K562 (cell line): Measurements from ENCODE around the gene ENOSF1. TPM values are rescaled to one million over a fixed set of nuclear protein-coding genes. Genes with fewer than 3 reads are reported as not detected.
A peak's percentile ranks its signal among the peaks of the same experiment; 100 is the strongest.

Experiments
- COPS2 ChIP-seq: fragments of 450-650 bp; conservative IDR thresholded peaks from 2 replicates; pipeline ENCODE4 v1.6.1; 2016; ENCODE audit warnings: mild to moderate bottlenecking, moderate library complexity
- ESRRB ChIP-seq: fragments of 250-450 bp; sonication (Bioruptor Pico); IDR thresholded peaks from 2 replicates; pipeline ENCODE4 v1.5.0; 2020; ENCODE audit warnings: mild to moderate bottlenecking, moderate library complexity, borderline replicate concordance
- GATAD2A ChIP-seq: fragments of 450-650 bp; IDR thresholded peaks from 2 replicates; pipeline ENCODE4 v1.6.1; 2017
- HMGXB4 ChIP-seq: sonication (generic); formaldehyde crosslinking; IDR thresholded peaks from 2 replicates; pipeline ENCODE4 v1.8.1; 2023; ENCODE audit warnings: mild to moderate bottlenecking, missing genetic modification reagents
- JUNB ChIP-seq: fragments of 450-650 bp; formaldehyde crosslinking; conservative IDR thresholded peaks from 2 replicates; pipeline ENCODE4 v1.4.0; 2020; ENCODE audit warnings: mild to moderate bottlenecking
- MEIS2 ChIP-seq: fragments of 450-650 bp; IDR thresholded peaks from 2 replicates; pipeline ENCODE4 v1.6.1; 2014; ENCODE audit warnings: mild to moderate bottlenecking; ENCODE audit not compliant: partially characterized antibody
- NFATC3 ChIP-seq: fragments of 450-650 bp; IDR thresholded peaks from 2 replicates; pipeline ENCODE4 v1.6.1; 2017; ENCODE audit warnings: mild to moderate bottlenecking
- PKNOX1 ChIP-seq: fragments of 450-650 bp; IDR thresholded peaks from 2 replicates; pipeline ENCODE4 v1.6.1; 2016
- PYGO2 ChIP-seq: fragments of 450-650 bp; IDR thresholded peaks from 2 replicates; pipeline ENCODE4 v1.6.1; 2016; ENCODE audit warnings: mild to moderate bottlenecking, missing genetic modification characterization, moderate library complexity, missing compliant biosample characterization
- ZBTB17 ChIP-seq: fragments of 450-650 bp; formaldehyde crosslinking; IDR thresholded peaks from 2 replicates; pipeline ENCODE4 v1.4.0; 2020; ENCODE audit warnings: mild to moderate bottlenecking
- ZEB2 ChIP-seq: fragments of 450-650 bp; IDR thresholded peaks from 2 replicates; pipeline ENCODE4 v1.6.1; 2016
- ZNF121 ChIP-seq: sonication (generic); formaldehyde crosslinking; conservative IDR thresholded peaks from 2 replicates; pipeline ENCODE4 v1.8.0; 2022; ENCODE audit warnings: missing genetic modification reagents
- ZNF639 ChIP-seq, 2 experiments: fragments of 200-800 bp in 1 of 2; sonication (Bioruptor generic) in 1 of 2; sonication (generic) in 1 of 2; formaldehyde crosslinking in 1 of 2; IDR thresholded peaks in 1 of 2; conservative IDR thresholded peaks in 1 of 2; 2 replicates each; pipeline versions ENCODE4 v1.5.0 to v1.6.1; 2016 to 2020; ENCODE audit warnings: missing compliant biosample characterization in 1 of 2, missing genetic modification characterization in 1 of 2, missing genetic modification reagents in 1 of 2
- ZNF76 ChIP-seq: fragments of 250-450 bp; sonication (Bioruptor Pico); IDR thresholded peaks from 2 replicates; pipeline ENCODE4 v1.4.0; 2020; ENCODE audit warnings: mild to moderate bottlenecking, moderate library complexity, borderline replicate concordance
- ZNF77 ChIP-seq: fragments of 250-450 bp; sonication (Bioruptor Pico); IDR thresholded peaks from 2 replicates; pipeline ENCODE4 v1.5.0; 2020
- polyA plus RNA-seq, 8 experiments: library from polyadenylated mRNA; depleted of rRNA in 4 of 8; stranded (reverse) in 5 of 8; unstranded in 3 of 8; fragments of >200 nt; fragmentation: Nextera tagmentation in 2 of 8; fragmentation: Illumina TruSeq in 1 of 8; extraction: Ambion mirVana in 2 of 8; extraction: Trizol in 1 of 8; gene quantifications; 2 replicates each; pipeline versions ENCODE4 v1.2.1 to v1.2.3, GENCODE V29; 2011 to 2014; ENCODE audit warnings: inconsistent platforms in 1 of 8, missing spikeins in 1 of 8
- total RNA-seq, 7 experiments: library from RNA; depleted of rRNA in 6 of 7; stranded (reverse); fragments of >200 nt in 6 of 7; fragmentation: Illumina TruSeq in 2 of 7; extraction: Trizol in 2 of 7; gene quantifications; 2 replicates each; pipeline versions ENCODE4 v1.2.1 to v1.2.3, GENCODE V29; 2011 to 2021; ENCODE audit warnings: low replicate concordance in 1 of 7
- TF ChIP-seq, protein P1 (sequence below): fragments of 150-350 bp; IDR thresholded peaks from 2 replicates; pipeline ENCODE4 v1.6.1; 2014; ENCODE audit warnings: low read depth, mild to moderate bottlenecking, low read length, borderline replicate concordance
- TF ChIP-seq, protein P2 (sequence below), 3 experiments: IDR thresholded peaks in 2 of 3; conservative IDR thresholded peaks in 1 of 3; 2 replicates each; pipeline ENCODE4 v1.5.1; 2011 to 2012; ENCODE audit warnings: low read length in 3 of 3, mild to moderate bottlenecking in 3 of 3, control low read depth in 2 of 3, improper control_type of control experiment in 1 of 3, inconsistent platforms in 1 of 3, low read depth in 1 of 3, mixed read lengths in 1 of 3, moderate library complexity in 1 of 3; ENCODE audit not compliant: insufficient read depth in 2 of 3

The ENOSF1 gene
- total and polyA plus RNA-seq, 9 of the 15 experiments (the other 6 are each of a cell fraction or from before 2014, with no cell fraction given) = 15.5 to 66.4 (median 46.5) TPM

DNA sequence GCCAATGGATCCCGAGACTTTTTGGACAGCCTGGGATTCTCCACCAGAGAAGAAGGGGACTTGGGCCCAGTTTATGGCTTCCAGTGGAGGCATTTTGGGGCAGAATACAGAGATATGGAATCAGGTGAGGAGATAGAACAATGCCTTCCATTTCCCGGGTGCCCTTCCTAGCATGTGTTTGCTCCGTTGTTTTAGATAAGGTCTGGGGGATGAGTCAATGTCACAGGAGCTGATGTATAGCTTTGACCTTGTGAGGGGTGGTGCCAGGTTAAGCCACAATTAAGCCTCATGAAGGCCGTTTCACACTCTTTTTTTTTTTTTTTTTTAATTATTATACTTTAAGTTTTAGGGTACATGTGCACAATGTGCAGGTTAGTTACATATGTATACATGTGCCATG is 50.2 kb downstream of the ENOSF1 start (continued):
- TF ChIP-seq ZNF639 (CRISPR knock-in tag; conservative IDR thresholded peaks at IDR 0.05 in 1 of 2, IDR thresholded peaks at IDR 0.05 in 1 of 2) (no peak), ZNF121 (CRISPR knock-in tag) (no peak), NFATC3 (no peak), MEIS2 (peak; percentile 62), GATAD2A (no peak), HMGXB4 (CRISPR knock-in tag) (no peak), ESRRB (CRISPR knock-in tag) (no peak), ZNF76 (no peak), PYGO2 (tag) (no peak), ZBTB17 (CRISPR knock-in tag) (no peak), ZNF77 (CRISPR knock-in tag) (no peak), PKNOX1 (peak; percentile 18; the same call in 1 of the 2 replicates), JUNB (no peak), COPS2 (no peak), ZEB2 (no peak)
- TF ChIP-seq, protein P1, sequence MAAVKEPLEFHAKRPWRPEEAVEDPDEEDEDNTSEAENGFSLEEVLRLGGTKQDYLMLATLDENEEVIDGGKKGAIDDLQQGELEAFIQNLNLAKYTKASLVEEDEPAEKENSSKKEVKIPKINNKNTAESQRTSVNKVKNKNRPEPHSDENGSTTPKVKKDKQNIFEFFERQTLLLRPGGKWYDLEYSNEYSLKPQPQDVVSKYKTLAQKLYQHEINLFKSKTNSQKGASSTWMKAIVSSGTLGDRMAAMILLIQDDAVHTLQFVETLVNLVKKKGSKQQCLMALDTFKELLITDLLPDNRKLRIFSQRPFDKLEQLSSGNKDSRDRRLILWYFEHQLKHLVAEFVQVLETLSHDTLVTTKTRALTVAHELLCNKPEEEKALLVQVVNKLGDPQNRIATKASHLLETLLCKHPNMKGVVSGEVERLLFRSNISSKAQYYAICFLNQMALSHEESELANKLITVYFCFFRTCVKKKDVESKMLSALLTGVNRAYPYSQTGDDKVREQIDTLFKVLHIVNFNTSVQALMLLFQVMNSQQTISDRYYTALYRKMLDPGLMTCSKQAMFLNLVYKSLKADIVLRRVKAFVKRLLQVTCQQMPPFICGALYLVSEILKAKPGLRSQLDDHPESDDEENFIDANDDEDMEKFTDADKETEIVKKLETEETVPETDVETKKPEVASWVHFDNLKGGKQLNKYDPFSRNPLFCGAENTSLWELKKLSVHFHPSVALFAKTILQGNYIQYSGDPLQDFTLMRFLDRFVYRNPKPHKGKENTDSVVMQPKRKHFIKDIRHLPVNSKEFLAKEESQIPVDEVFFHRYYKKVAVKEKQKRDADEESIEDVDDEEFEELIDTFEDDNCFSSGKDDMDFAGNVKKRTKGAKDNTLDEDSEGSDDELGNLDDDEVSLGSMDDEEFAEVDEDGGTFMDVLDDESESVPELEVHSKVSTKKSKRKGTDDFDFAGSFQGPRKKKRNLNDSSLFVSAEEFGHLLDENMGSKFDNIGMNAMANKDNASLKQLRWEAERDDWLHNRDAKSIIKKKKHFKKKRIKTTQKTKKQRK = no peak
- TF ChIP-seq, protein P2, sequence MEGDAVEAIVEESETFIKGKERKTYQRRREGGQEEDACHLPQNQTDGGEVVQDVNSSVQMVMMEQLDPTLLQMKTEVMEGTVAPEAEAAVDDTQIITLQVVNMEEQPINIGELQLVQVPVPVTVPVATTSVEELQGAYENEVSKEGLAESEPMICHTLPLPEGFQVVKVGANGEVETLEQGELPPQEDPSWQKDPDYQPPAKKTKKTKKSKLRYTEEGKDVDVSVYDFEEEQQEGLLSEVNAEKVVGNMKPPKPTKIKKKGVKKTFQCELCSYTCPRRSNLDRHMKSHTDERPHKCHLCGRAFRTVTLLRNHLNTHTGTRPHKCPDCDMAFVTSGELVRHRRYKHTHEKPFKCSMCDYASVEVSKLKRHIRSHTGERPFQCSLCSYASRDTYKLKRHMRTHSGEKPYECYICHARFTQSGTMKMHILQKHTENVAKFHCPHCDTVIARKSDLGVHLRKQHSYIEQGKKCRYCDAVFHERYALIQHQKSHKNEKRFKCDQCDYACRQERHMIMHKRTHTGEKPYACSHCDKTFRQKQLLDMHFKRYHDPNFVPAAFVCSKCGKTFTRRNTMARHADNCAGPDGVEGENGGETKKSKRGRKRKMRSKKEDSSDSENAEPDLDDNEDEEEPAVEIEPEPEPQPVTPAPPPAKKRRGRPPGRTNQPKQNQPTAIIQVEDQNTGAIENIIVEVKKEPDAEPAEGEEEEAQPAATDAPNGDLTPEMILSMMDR (IDR thresholded peaks at IDR 0.05 in 2 of 3, conservative IDR thresholded peaks at IDR 0.05 in 1 of 3; ENCODE audit: insufficient read depth in 2 of 3, low read depth in 1 of 3, low read length in 3 of 3) = no peak
